NCI-H446 treated with DMSO at 0.1 percent for 48 hours (cell line): ENCODE data around the gene VIPAS39.

Experiments
- DNase-seq: peaks from one replicate; lab custom pipeline; 2025; lab: John Stamatoyannopoulos, UW

The VIPAS39 gene

DNA sequence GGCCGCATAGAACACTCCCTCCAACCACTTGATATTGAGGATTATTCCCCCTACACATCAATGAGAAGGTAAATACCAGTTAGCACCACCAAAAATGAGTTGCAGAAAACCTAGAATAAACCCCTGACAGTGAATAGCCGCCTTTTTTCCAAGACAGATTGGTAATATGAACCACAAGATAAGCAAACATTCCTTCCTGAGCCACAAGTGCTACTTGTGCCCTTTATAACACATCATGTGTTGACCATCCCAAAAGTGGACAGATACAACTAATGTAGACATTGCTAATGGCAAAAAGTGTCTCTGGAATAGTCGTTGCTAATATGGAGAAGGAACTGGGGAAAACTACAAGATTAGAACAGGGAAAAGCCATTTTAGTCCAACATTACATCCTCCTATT is 51.3 kb downstream of the VIPAS39 start:
- DNase-seq, result no peak

DNA sequence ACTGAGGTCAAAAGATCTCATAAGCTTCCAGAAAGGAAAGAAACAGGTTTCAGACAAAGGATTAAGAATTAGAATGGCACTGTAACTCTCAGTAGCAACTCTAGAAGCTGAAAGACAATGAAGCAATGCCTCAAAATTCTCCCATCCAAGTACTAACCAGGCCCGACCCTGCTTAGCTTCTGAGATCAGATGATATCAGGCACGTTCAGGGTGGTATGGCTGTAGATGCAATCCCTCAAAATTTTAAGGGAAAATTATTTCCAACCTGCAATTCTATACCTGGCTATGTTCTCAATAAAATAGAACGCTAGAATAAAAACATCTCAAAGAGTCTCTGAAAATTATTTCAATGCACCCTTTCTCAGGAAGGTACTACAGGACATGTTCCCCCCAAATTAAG is 53.6 kb downstream of the VIPAS39 start:
- DNase-seq, result no peak

DNA sequence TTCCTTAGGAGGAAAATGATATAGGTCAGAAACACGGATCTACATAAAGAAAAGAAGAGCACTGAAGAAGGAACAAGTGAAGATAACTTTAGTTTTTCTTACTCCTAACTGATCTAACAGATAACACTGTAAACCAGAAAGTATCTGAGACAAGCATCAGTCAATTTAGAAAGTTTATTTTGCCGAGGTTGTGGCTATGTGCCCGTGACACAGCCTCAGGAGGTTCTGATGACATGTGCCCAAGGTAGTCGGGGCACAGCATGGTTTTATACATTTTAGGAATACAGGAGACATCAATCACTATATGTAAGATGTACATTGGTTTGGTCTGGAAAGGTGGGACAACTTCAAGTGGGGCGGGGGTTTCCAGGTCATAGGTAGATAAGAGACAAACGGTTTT is 57.2 kb downstream of the VIPAS39 start:
- no peak for DNase-seq

DNA sequence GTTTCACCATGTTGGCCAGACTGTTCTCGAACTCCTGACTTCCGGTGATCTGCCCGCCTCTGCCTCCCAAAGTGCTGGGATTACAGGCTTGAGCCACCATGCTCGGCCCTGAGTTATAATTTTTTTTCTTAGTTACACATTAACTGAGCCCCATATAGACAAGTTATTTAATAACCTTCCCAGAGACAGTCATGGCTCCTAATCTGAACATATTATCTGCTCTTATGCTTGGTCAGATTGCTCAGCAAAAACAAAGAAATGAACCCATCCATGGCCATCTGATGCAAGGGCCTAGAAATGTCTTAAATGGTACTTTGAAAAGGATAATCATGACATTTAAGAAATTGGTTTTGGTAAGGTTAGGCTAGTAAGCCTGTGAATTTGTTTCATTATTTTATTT is 67.2 kb downstream of the VIPAS39 start:
- DNase-seq, result no peak

DNA sequence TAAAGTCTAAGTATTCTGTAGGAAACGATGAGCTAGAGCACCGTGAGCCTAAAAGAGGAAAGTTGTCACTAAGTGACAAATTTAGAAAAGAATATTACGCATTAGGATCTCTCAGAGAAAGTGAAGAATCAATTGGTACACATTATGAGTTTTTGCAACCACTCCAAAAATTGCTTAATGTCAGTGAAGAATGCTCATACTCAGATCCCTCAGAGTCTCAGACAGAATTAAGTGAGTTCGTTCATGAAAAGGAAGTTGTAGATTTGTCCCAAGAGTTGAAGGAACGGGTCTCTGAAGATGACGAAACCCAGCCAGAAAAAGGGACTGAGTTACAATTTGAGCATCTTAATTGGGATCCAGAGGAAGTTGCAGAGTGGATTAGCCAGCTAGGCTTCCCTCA is 78.7 kb downstream of the VIPAS39 start:
- no peak for DNase-seq

DNA sequence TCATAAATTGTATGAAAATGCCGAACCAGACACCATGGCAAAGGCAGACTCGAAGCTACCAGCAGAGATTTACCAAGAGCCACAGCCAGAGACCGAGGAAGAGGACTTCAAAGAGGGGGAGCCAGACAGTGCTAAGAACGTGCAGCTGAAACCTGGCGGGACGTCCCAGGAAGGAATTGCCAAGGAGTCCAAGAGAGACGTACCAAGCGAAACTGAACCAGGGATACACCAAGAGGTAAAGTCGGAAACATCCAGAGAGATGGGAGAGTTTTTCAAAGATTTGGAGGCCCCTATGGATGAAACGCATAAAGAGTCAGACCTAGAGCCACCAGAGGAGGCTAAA is 79.9 kb downstream of the VIPAS39 start:
- DNase-seq, result no peak

DNA sequence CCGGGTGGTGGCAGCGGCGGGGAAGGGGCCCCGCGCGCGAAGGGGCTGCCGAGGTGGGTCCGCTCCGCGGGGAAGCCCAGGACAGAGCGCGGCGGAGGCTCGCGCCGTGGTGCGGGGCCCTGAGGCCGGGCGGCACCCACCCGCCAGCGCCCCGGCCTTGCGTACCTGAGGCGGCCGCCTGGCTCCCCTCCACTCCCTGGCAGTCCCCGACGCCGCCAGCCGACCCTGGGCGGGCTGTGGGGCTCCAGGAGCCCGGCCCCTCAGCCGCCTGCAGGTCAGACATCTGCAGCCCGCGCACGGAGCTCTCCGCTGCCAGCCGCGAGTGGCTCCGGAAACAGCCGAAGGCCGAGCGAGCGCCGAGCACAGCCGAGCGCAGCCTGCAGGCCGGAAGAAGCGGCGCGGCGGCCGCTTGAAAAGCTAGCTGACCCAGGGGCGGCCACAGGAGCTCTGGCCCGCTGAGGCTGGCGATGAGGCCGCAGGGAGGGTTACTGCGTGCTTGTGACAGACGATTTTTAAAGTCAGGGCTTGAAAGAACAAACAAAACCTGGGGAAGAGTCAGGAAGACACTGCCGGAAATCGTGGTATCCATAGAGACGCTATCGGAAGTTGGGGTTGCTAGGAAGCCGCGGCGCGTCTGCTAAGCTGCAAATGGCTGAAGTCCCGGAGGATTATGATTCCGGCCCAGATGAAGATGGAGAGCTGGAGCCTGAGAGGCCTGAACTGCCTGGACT is 80.5 kb downstream of the VIPAS39 start, which contains the start of the genes SAMD15 and TMED8:
SAMD15 (plus strand) TSS at position 609 of the 731 bp plus-strand sequence; CDS start at position 649, 40 bp downstream.
TMED8 (minus strand) TSS at position 324 of the 731 bp plus-strand sequence; CDS start at position 283, 41 bp downstream.
- peak; percentile 71 for DNase-seq
